AG04449 (cell line): Measurements from ENCODE around the gene TNN.
A peak's percentile ranks its signal among the peaks of the same experiment; 100 is the strongest.

Source experiments
- CTCF ChIA-PET: fragments of 350-600 bp; formaldehyde crosslinking; extraction: SDS; loops from one replicate; lab custom pipeline; 2021; ENCODE audit warnings: antibody characterized with exemption; lab: Yijun Ruan, JAX
- POLR2A ChIA-PET: fragments of 400-600, 350-600 bp; formaldehyde crosslinking; extraction: SDS; loops from one replicate; lab custom pipeline; 2020; ENCODE audit warnings: antibody characterized with exemption, inconsistent platforms; lab: Yijun Ruan, JAX
- DNase-seq: peaks from one replicate; pipeline ENCODE4 v3.0.0-alpha.2; 2010; ENCODE audit warnings: low read depth, low spot score
- H3K4me3 ChIP-seq: 2 replicates; pipeline ENCODE4 v1.5.1; 2011; ENCODE audit warnings: low read depth, mild to moderate bottlenecking, control low read depth, low read length
- CTCF ChIP-seq: IDR thresholded peaks from one replicate; pipeline ENCODE4 v1.5.1; 2011; ENCODE audit warnings: mild to moderate bottlenecking, moderate library complexity, low read length, control low read depth, inconsistent platforms; ENCODE audit not compliant: insufficient read depth; ENCODE audit errors: missing control alignments

TNN gene

GRCh38 chr1:175073633-175074032 is 6.0 kb downstream of the TNN start:
- POLR2A ChIA-PET = no interaction called here
- H3K4me3 ChIP-seq = no peak overlapping the region
- no peak for DNase-seq
- no peak for TF ChIP-seq CTCF
- CTCF ChIA-PET = interaction anchor here (1.0 kb wide), 1 partner anchor 42 kb away, joined by 3 read pairs; no protein-coding TSS in a partner anchor

GRCh38 chr1:175075572-175076568 is 8.2 kb downstream of the TNN start:
- ChIA-PET CTCF (interaction anchor here (0.8 to 1.2 kb wide), 2 partner anchors 10 to 49 kb away, joined by 3 to 4 read pairs; no protein-coding TSS in a partner anchor), POLR2A (no interaction called here)
- peak; percentile 7 for DNase-seq
- no peak for TF ChIP-seq CTCF
- H3K4me3 ChIP-seq = no peak overlapping the region

GRCh38 chr1:175077356-175078030 is 9.9 kb downstream of the TNN start:
- ChIA-PET CTCF (interaction anchor here (1.2 kb wide), 1 partner anchor 9 kb away, joined by 3 read pairs; no protein-coding TSS in a partner anchor), POLR2A (no interaction called here)
- TF ChIP-seq CTCF = no peak
- no peak for DNase-seq
- H3K4me3 ChIP-seq = no peak overlapping the region

GRCh38 chr1:175078629-175079028 is 11.0 kb downstream of the TNN start:
- ChIA-PET CTCF (no interaction called here), POLR2A (no interaction called here)
- no peak for TF ChIP-seq CTCF
- DNase-seq = no peak
- no peak overlapping the region for H3K4me3 ChIP-seq

GRCh38 chr1:175079338-175079737 is 11.7 kb downstream of the TNN start:
- ChIA-PET CTCF (no interaction called here), POLR2A (no interaction called here)
- no peak overlapping the region for H3K4me3 ChIP-seq
- TF ChIP-seq CTCF = no peak
- no peak for DNase-seq

- DNase-seq = no peak
- CTCF ChIA-PET = no interaction called here
- TF ChIP-seq CTCF = no peak
- H3K4me3 ChIP-seq = no peak overlapping the region
- POLR2A ChIA-PET = no interaction called here
Measured at GRCh38 chr1:175080030-175080429, 12.4 kb downstream of the TNN start.
